HepG2 (cell line): ENCODE measurements around the gene PHF23. TPM values are rescaled to one million over a fixed set of nuclear protein-coding genes. Genes with fewer than 3 reads are reported as not detected.
A peak's percentile ranks its signal among the peaks of the same experiment; 100 is the strongest.

Experiments used
- HMGXB3 ChIP-seq: sonication (generic); formaldehyde crosslinking; IDR thresholded peaks from 2 replicates; pipeline ENCODE4 v1.4.0; 2020; ENCODE audit warnings: missing genetic modification reagents, borderline replicate concordance
- IRF1 ChIP-seq: sonication (generic); formaldehyde crosslinking; IDR thresholded peaks from 2 replicates; pipeline ENCODE4 v1.4.0; 2020; ENCODE audit warnings: low read depth, mild to moderate bottlenecking, missing genetic modification reagents
- SMAD9 ChIP-seq: sonication (generic); formaldehyde crosslinking; IDR thresholded peaks from 2 replicates; pipeline ENCODE4 v1.5.1; 2020; ENCODE audit warnings: mild to moderate bottlenecking, missing genetic modification reagents
- TMF1 ChIP-seq: sonication (generic); formaldehyde crosslinking; IDR thresholded peaks from 2 replicates; pipeline ENCODE4 v1.8.1; 2022; ENCODE audit warnings: low read depth, missing genetic modification reagents
- TRIM24 ChIP-seq: sonication (generic); formaldehyde crosslinking; IDR thresholded peaks from 2 replicates; pipeline ENCODE4 v1.8.0; 2022; ENCODE audit warnings: mild to moderate bottlenecking, missing genetic modification reagents
- ZBTB33 ChIP-seq: sonication (generic); formaldehyde crosslinking; IDR thresholded peaks from 2 replicates; pipeline ENCODE4 v1.4.0; 2020; ENCODE audit warnings: missing genetic modification reagents
- ZBTB7A ChIP-seq: sonication (generic); formaldehyde crosslinking; IDR thresholded peaks from 2 replicates; pipeline ENCODE4 v1.8.0; 2022; ENCODE audit warnings: mild to moderate bottlenecking, missing genetic modification reagents
- ZIK1 ChIP-seq: sonication (generic); formaldehyde crosslinking; IDR thresholded peaks from 2 replicates; pipeline ENCODE4 v1.5.0; 2020; ENCODE audit warnings: mild to moderate bottlenecking, low read depth, missing genetic modification reagents, borderline replicate concordance
- ZNF282 ChIP-seq: fragments of 450-650 bp; IDR thresholded peaks from 2 replicates; pipeline ENCODE4 v1.6.1; 2018; ENCODE audit not compliant: partially characterized antibody
- ZNF367 ChIP-seq: sonication (generic); formaldehyde crosslinking; IDR thresholded peaks from 2 replicates; pipeline ENCODE4 v1.4.0; 2020; ENCODE audit warnings: missing genetic modification reagents, borderline replicate concordance
- ZNF446 ChIP-seq: sonication (generic); formaldehyde crosslinking; IDR thresholded peaks from 2 replicates; pipeline ENCODE4 v1.5.0; 2020; ENCODE audit warnings: mild to moderate bottlenecking, missing genetic modification reagents
- ZNF780A ChIP-seq: sonication (generic); formaldehyde crosslinking; IDR thresholded peaks from 2 replicates; pipeline ENCODE4 v1.8.0; 2022; ENCODE audit warnings: mild to moderate bottlenecking, missing genetic modification reagents, moderate library complexity
- polyA plus RNA-seq, 8 experiments: library from polyadenylated mRNA; depleted of rRNA in 3 of 8; stranded (reverse) in 7 of 8; unstranded in 1 of 8; fragments of >200 nt; fragmentation: Illumina TruSeq in 4 of 8; extraction: Trizol in 4 of 8; gene quantifications; 2 replicates each; pipeline versions ENCODE4 v1.2.1 to v1.2.3, GENCODE V29; 2011 to 2016; ENCODE audit warnings: low read depth in 4 of 8, missing spikeins in 1 of 8, mixed read lengths in 1 of 8; ENCODE audit not compliant: insufficient read depth in 1 of 8
- total RNA-seq, 5 experiments: library from RNA; depleted of rRNA; stranded (reverse); fragments of >200 nt; fragmentation: Illumina TruSeq; extraction: Trizol; gene quantifications; 2 replicates each; pipeline ENCODE4 v1.2.3, GENCODE V29; 2016; ENCODE audit warnings: low read depth in 1 of 5
- TF ChIP-seq, protein P1 (sequence below): sonication (generic); formaldehyde crosslinking; IDR thresholded peaks from 2 replicates; pipeline ENCODE4 v1.4.0; 2020; ENCODE audit warnings: missing genetic modification reagents, borderline replicate concordance
- TF ChIP-seq, protein P2 (sequence below): sonication (generic); formaldehyde crosslinking; IDR thresholded peaks from 2 replicates; pipeline ENCODE4 v1.4.0; 2020; ENCODE audit warnings: mild to moderate bottlenecking, missing genetic modification reagents
- TF ChIP-seq, protein P3 (sequence below): sonication (generic); formaldehyde crosslinking; IDR thresholded peaks from 2 replicates; pipeline ENCODE4 v1.4.0; 2020; ENCODE audit warnings: missing genetic modification reagents

The PHF23 gene
- total and polyA plus RNA-seq, 2 of the 13 experiments (the other 11 are each of a cell fraction or from before 2014, with no cell fraction given): 27.6 to 33.2 TPM

- TF ChIP-seq, protein P1, sequence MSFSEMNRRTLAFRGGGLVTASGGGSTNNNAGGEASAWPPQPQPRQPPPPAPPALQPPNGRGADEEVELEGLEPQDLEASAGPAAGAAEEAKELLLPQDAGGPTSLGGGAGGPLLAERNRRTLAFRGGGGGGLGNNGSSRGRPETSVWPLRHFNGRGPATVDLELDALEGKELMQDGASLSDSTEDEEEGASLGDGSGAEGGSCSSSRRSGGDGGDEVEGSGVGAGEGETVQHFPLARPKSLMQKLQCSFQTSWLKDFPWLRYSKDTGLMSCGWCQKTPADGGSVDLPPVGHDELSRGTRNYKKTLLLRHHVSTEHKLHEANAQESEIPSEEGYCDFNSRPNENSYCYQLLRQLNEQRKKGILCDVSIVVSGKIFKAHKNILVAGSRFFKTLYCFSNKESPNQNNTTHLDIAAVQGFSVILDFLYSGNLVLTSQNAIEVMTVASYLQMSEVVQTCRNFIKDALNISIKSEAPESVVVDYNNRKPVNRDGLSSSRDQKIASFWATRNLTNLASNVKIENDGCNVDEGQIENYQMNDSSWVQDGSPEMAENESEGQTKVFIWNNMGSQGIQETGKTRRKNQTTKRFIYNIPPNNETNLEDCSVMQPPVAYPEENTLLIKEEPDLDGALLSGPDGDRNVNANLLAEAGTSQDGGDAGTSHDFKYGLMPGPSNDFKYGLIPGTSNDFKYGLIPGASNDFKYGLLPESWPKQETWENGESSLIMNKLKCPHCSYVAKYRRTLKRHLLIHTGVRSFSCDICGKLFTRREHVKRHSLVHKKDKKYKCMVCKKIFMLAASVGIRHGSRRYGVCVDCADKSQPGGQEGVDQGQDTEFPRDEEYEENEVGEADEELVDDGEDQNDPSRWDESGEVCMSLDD (CRISPR knock-in tag): 0 out of 2 replicates have a peak, but pooled peaks have one; percentile 70
- peak; percentile 42; the same call in 1 of the 2 replicates for TF ChIP-seq TMF1 (CRISPR knock-in tag)
- peak; percentile 51; the same call in 1 of the 2 replicates for TF ChIP-seq ZBTB33 (CRISPR knock-in tag)
- TF ChIP-seq, protein P2, sequence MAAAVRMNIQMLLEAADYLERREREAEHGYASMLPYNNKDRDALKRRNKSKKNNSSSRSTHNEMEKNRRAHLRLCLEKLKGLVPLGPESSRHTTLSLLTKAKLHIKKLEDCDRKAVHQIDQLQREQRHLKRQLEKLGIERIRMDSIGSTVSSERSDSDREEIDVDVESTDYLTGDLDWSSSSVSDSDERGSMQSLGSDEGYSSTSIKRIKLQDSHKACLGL (CRISPR knock-in tag): no peak
- TF ChIP-seq IRF1 (CRISPR knock-in tag): no peak
- TF ChIP-seq ZNF367: 0 out of 2 replicates have a peak, but pooled peaks have one; percentile 74
- 0 out of 2 replicates have a peak, but pooled peaks have one; percentile 32 for TF ChIP-seq SMAD9 (CRISPR knock-in tag)
- peak; percentile 67; the same call in 1 of the 2 replicates for TF ChIP-seq HMGXB3 (CRISPR knock-in tag)
- TF ChIP-seq ZNF282: no peak
- TF ChIP-seq, protein P3, sequence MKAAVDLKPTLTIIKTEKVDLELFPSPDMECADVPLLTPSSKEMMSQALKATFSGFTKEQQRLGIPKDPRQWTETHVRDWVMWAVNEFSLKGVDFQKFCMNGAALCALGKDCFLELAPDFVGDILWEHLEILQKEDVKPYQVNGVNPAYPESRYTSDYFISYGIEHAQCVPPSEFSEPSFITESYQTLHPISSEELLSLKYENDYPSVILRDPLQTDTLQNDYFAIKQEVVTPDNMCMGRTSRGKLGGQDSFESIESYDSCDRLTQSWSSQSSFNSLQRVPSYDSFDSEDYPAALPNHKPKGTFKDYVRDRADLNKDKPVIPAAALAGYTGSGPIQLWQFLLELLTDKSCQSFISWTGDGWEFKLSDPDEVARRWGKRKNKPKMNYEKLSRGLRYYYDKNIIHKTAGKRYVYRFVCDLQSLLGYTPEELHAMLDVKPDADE (CRISPR knock-in tag): peak; percentile 82; the same call in 1 of the 2 replicates
- TF ChIP-seq ZIK1: peak; percentile 78
- peak; percentile 55; the same call in 1 of the 2 replicates for TF ChIP-seq ZBTB7A (CRISPR knock-in tag)
- no peak for TF ChIP-seq ZNF780A
- no peak for TF ChIP-seq TRIM24
- TF ChIP-seq ZNF446 (CRISPR knock-in tag): peak; percentile 94; the same call in 1 of the 2 replicates
Measured at GRCh38 chr17:7234083-7234951, 4.9 kb downstream of the PHF23 start, which contains the start of gene DVL2 (continued).
